Measurements from ENCODE around the gene FAM174A. TPM values are rescaled to one million over a fixed set of nuclear protein-coding genes. Genes with fewer than 3 reads are reported as not detected.

FAM174A gene
- polyA plus RNA-seq, 3 donors = 5.3 to 11.1 (median 9.2) TPM

- no peak overlapping the region for H3K27ac Mint-ChIP-seq
- Histone ChIP-seq H3K27me3 (ENCODE audit: control insufficient read depth in 2 of 2, insufficient read depth in 2 of 2, low read length in 2 of 2) (no peaks in the 10 kb centered on the region), H3K36me3 (replicated peaks in 1 of 2; ENCODE audit: control insufficient read depth in 1 of 2, insufficient read depth in 2 of 2, low read length in 2 of 2) (no peaks in the 10 kb centered on the region), H3K4me3 (replicated peaks in 1 of 3; ENCODE audit: low read depth in 2 of 3, low read length in 3 of 3) (no peak overlapping the region), H3K9me3 (replicated peaks in 1 of 2; ENCODE audit: control insufficient read depth in 1 of 2, insufficient read depth in 1 of 2, low read length in 2 of 2) (no peaks in the 10 kb centered on the region), H3K27ac (ENCODE audit: low read depth in 1 of 2, low read length in 2 of 2) (no peak overlapping the region), H3K4me2 (replicated peaks; ENCODE audit: extremely low read depth, low read length, poor library complexity, severe bottlenecking) (no peak overlapping the region), H3K9ac (ENCODE audit: insufficient read depth, low read length, poor library complexity, severe bottlenecking) (no peak overlapping the region), H2AFZ (ENCODE audit: insufficient read depth, low read depth, low read length, poor library complexity, severe bottlenecking) (no peak overlapping the region), H4K20me1 (ENCODE audit: insufficient read depth, low read length) (no peaks in the 10 kb centered on the region), H3K4me1 (ENCODE audit: control insufficient read depth in 1 of 2, insufficient read depth in 2 of 2, low read length in 2 of 2) (no peaks in the 10 kb centered on the region), H3K79me2 (ENCODE audit: insufficient read depth, low read length) (no peaks in the 10 kb centered on the region)
- no peak for DNase-seq
- H3K27me3 Mint-ChIP-seq (ENCODE audit: low read depth in 3 of 3) = no peaks in the 10 kb centered on the region
- intact Hi-C loops (cut with micrococcal nuclease) = no loop called here
- WGBS (ENCODE audit: insufficient coverage) = no CpG with 5 or more reads among the region's 1 CpG
- H3K4me1 Mint-ChIP-seq = no peaks in the 10 kb centered on the region
- H3K36me3 Mint-ChIP-seq = no peaks in the 10 kb centered on the region
- TF ChIP-seq CTCF (IDR thresholded peaks at IDR 0.05) = no peak
- no peak overlapping the region for H3K4me3 Mint-ChIP-seq
- no peaks in the 10 kb centered on the region for H3K9me3 Mint-ChIP-seq
Measured at GRCh38 chr5:100634937-100635534, 99.9 kb downstream of the FAM174A start.
